ENCODE data around the gene LTBP1. TPM values are rescaled to one million over a fixed set of nuclear protein-coding genes. Genes with fewer than 3 reads are reported as not detected.

Gene LTBP1
- total RNA-seq, 1 donor from 2014 or later, result 43.9 TPM

DNA sequence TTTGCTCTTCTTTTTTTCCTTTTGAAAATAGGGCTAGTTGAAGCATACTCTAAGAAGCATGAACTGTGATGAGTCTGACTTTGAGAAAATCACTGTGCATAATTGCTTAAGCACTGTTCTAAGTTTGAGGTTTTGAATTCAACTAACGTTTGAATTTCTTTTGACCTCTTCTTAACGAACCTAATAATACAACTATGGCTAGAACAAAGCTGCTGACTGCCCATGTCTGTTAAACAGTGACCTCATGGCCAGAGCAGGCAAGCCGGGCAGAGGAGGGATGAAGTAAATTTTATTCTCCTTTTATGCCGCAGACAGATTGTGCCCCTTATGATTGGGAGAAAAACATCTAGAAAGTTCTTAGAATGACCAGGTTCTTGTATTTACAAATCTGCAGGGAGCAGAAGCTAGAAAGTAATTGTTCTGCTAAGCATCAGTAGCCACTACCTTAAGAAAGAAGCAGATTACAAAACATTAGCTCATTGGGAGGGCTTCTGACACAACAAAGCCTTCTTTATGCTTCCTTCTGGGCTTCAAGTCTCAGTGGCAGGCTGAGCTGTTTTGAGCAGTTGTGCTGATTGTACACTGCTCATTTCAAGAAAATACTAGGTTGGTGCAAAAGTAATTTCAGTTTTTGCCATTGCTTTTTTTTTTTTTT, 431.9 kb downstream of the LTBP1 start:
- TF ChIP-seq, protein P1, sequence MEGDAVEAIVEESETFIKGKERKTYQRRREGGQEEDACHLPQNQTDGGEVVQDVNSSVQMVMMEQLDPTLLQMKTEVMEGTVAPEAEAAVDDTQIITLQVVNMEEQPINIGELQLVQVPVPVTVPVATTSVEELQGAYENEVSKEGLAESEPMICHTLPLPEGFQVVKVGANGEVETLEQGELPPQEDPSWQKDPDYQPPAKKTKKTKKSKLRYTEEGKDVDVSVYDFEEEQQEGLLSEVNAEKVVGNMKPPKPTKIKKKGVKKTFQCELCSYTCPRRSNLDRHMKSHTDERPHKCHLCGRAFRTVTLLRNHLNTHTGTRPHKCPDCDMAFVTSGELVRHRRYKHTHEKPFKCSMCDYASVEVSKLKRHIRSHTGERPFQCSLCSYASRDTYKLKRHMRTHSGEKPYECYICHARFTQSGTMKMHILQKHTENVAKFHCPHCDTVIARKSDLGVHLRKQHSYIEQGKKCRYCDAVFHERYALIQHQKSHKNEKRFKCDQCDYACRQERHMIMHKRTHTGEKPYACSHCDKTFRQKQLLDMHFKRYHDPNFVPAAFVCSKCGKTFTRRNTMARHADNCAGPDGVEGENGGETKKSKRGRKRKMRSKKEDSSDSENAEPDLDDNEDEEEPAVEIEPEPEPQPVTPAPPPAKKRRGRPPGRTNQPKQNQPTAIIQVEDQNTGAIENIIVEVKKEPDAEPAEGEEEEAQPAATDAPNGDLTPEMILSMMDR (conservative IDR thresholded peaks at IDR 0.05; ENCODE audit: low read depth, low read length), result no peak
- H3K4me3 ChIP-seq (ENCODE audit: low read depth, low read length), result no peak overlapping the region
- peak; percentile 49 for DNase-seq (ENCODE audit: low read depth)

DNA sequence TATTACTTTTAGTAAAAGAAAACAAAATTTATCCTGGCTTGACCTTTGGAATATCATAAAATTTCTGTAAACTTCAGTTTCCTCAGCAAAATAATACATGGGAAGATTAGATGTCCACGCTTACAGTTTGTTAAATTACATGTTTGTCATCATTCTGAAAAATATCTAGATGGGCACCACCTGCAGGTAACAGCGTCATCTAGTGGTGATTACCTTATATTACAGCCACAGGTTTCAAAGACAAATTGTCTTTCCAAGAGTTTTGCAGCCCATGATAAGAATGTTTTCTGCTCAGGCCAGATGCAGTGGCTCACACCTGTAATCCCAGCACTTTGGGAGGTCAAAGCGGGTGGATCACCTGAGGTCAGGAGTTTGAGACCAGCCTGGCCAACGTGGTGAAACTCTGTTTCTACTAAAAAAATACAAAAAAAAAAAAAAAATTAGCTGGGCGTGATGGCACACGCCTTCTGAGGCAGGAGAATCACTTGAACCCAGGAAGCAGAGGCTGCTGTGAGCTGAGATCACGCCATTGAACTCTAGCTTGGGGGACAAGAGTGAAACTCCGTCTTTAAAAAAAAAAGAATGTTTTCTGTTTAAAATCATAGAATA, 433.4 kb downstream of the LTBP1 start:
- TF ChIP-seq, protein P1 (conservative IDR thresholded peaks at IDR 0.05; ENCODE audit: low read depth, low read length), result peak; percentile 78
- H3K4me3 ChIP-seq (ENCODE audit: low read depth, low read length), result no peak overlapping the region

DNA sequence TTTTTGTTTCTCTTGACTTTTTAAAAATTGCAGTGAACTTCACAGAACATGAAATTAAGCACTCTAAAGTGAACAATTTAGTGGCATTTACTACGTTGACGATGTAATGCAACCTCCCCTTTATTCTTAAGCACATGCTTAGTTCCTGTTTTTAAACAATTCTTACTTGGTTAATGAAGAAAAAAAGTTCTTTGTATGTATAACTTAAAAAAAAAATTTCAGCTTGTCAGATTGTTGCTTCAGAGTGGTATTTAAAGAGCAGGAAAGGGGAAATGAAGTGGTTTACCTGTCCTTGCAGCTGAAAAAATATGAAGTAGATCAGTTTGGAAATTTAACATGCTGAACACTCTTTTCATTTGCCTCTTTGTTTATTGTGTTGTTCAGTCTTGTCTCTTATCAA, 434.0 kb downstream of the LTBP1 start:
- no peak for DNase-seq (ENCODE audit: low read depth)
- TF ChIP-seq, protein P1 (conservative IDR thresholded peaks at IDR 0.05; ENCODE audit: low read depth, low read length), result no peak
- no peak overlapping the region for H3K4me3 ChIP-seq (ENCODE audit: low read depth, low read length)

More for the DNA sequence above, 433.4 kb downstream of the LTBP1 start:
- no peak for DNase-seq (ENCODE audit: low read depth)

DNA sequence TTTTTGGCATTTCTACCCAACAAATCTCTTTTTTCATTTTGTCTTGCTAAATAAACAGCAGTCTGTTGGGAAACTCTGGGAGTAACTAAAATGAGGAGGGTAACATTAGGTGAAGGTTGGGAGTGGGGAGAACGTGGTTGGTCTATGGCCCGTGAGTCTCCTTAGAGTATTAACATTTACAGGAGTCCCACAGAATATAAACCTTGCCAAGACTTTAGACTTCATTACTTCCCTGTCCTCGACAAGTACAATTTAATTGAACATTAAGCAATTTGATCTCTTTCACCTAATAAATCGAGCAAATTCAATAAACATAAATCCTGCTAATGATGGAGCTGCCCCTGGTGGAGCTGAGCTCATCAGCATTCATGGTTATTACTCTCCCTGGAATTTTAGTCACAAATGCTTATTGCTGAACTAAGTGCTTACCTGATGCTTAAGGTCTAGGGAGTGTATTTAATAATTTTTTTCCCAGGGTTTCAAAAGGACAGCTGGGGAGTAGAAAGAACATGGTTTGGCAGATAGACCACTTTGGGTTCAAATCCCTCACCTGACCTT, 434.6 kb downstream of the LTBP1 start:
- H3K4me3 ChIP-seq (ENCODE audit: low read depth, low read length), result no peak overlapping the region
- TF ChIP-seq, protein P1 (conservative IDR thresholded peaks at IDR 0.05; ENCODE audit: low read depth, low read length), result no peak
- no peak for DNase-seq (ENCODE audit: low read depth)

DNA sequence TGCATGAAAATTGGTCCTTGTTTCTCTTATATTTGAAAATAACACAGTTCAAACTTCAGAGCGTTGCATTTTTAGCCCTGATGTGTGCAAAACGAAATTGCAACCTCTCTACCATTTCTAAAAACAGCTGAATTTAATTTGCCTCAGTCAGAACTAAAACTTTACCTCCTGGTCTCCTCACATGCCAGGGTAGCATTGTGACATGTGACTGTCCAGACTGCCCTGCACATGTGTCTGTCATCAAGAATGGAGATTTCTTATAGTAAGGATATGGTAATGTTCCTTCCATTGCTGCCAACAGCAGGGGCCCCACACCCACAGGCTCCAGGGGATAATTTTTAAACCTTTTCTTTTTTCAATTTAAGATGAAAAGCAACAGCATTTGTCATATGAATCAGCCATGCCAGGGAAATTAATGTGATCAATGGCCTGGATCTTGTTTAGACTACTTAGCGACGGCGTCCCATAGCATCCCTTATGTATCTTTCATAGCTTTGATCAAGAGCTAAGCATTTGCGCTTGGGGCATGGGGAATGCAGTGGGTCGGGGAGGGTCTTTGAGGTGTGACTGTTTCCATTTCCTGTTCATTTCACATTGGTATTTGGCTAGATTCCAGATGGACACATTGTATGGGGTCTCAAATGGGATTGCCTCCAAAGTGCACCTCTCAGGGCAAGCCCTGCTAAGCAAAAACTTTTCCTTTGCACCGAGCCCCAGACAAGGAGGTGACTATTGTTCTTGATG, 437.3 kb downstream of the LTBP1 start:
- TF ChIP-seq, protein P1 (conservative IDR thresholded peaks at IDR 0.05; ENCODE audit: low read depth, low read length), result no peak
- no peak for DNase-seq (ENCODE audit: low read depth)
- H3K4me3 ChIP-seq (ENCODE audit: low read depth, low read length), result no peak overlapping the region

DNA sequence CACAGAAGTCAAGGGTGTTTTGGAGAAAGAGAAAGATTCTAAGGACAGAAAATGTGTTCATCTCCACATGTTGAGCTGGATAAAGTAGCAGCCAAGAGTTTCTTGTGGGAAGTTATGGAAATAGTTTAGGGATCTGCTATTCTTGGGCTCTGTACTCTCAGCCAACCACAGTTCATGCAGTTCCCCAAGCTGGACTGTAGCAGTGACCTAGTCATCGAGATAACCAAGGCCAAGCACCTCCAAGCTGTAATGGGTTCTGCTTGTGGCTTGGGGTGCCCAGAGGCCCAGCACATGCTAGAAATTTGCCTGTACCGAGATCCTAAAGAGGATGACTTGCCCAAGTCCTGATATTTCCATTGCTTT, 437.8 kb downstream of the LTBP1 start:
- TF ChIP-seq, protein P1 (conservative IDR thresholded peaks at IDR 0.05; ENCODE audit: low read depth, low read length), result no peak
- DNase-seq (ENCODE audit: low read depth), result no peak
- no peak overlapping the region for H3K4me3 ChIP-seq (ENCODE audit: low read depth, low read length)
